Right hindlimb (tissue), 1 donor: Measurements from ENCODE around the gene TMLHE.
"Not testable (repeated sequence)": the region's sequence is repeated elsewhere in the genome, so short reads cannot be mapped to it uniquely, and the experiment has no call there.

Experiments
- DNase-seq: peaks from one replicate; pipeline ENCODE4 v3.0.0-alpha.2; 2018

Gene TMLHE, protein sequence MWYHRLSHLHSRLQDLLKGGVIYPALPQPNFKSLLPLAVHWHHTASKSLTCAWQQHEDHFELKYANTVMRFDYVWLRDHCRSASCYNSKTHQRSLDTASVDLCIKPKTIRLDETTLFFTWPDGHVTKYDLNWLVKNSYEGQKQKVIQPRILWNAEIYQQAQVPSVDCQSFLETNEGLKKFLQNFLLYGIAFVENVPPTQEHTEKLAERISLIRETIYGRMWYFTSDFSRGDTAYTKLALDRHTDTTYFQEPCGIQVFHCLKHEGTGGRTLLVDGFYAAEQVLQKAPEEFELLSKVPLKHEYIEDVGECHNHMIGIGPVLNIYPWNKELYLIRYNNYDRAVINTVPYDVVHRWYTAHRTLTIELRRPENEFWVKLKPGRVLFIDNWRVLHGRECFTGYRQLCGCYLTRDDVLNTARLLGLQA

GRCh38 chrX:155612312-155613224, at the start of gene TMLHE, which contains the start of gene SPRY3:
Gene TMLHE (minus strand): TSS chrX:155612952. CDS start chrX:155545276, 67,676 bp downstream.
Gene SPRY3 (plus strand): TSS chrX:155612586.
- DNase-seq, result peak; percentile 71

DNA sequence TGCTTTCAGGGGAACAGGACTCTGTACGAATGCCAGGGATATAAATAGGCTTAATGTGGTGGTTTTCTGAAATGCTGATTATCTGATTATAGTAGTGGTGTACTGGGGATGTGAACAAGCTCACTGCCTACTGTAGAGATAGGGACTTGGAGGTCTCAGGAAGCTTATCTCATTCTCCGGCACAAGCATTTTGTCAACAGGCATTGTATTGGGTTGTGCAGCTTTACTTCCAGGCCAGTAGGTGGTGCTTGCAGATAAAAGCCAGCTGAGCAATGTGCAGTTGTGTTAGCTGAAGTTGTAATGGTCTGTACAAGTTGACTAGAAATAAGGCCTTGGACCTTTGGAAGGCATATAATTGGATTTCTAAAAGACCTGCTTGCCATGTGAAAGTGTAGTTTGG, 49.5 kb upstream of the TMLHE start:
- no peak for DNase-seq

DNA sequence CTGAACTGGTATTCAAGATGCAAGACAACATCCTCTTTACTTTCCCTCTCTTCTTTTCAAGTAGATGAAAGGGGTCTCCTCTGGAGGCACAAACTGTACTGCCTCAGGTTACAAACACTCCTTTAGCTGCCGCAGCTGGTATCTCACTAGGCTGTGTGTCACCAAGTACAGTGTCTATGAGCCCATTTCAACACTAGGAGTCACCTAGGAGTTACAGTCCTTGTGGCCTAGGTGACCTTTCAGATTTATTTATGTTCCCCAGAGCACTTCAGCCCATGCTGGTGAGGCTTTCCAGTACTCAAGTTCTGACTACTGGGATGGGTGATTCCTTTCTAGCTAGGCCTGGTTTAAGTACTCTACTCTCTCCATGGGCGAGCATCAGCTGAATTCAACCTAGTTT, 32.4 kb upstream of the TMLHE start:
- DNase-seq, result no peak

DNA sequence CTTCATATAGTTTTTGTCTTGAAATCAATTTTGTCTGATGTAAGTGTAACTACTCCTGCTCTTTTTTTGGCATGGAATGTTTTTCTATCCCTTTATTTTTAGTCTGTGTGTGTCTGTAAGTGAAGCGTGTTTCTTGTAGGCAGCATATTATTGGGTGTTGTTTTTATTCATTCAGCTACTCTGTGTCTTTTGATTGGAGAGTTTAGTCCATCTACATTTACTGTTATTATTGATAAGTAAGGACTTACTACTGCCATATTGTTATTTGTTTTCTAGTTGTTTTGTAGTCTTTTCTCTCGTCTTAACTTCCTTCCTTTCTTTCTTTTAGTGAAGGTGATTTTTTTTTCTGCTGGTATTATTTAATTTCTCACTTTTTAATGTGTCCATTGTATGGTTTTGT, 30.5 kb upstream of the TMLHE start:
- DNase-seq, result no peak

GRCh38 chrX:155641371-155641770, 28.6 kb upstream of the TMLHE start:
- DNase-seq, result peak; percentile 13

GRCh38 chrX:155637714-155638113, 25.0 kb upstream of the TMLHE start:
- DNase-seq, result no peak

- DNase-seq, result not testable (repeated sequence)
Observed at GRCh38 chrX:155635019-155635418, 22.3 kb upstream of the TMLHE start.

DNA sequence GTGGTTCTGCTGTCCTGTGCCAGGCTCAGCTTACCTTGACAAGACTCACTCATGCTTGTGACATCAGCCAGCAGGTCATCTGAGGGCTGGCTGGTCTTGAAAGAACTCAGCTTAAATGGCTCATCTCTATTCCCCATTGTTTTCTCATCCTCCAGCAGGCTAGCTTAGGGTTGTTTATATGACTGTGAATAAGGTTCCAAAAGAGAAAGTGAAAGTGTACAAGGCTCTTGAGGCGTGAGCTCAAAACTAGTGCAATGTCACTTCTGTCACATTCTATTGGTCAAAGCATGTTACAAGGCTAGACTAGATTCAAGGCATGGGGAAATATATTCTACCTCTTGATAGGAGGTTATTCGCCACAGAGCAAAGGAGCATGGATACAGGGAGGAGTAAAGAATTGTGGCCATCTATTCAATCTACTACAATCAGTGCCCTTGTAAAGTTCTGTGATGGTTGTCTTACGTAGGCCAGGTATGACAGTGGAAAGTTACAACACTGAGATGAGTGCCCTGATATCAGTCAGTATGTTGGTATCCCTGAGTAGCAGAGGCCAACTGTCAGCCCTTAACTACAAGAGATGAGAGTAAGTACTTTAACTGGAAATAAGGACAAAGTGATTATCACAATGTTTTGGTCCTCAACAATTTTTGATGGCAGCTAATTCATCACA, 19.8 kb upstream of the TMLHE start:
- DNase-seq, result no peak

DNA sequence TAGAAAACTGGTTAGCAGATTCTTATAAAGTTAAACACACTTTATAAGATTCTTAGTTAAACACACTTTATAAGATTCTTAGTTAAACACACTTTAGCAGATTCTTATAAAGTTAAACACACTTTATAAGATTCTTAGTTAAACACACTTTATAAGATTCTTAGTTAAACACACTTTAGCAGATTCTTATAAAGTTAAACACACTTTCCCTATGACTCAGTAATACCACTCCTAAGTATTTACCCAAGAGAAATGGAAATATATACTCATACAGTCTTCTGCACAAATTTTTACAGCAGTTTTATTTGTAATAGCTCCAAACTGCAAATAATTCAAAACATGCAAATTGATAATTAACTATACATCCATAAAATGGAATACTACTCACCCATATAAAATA, 7.4 kb upstream of the TMLHE start:
- not testable (repeated sequence) for DNase-seq

DNA sequence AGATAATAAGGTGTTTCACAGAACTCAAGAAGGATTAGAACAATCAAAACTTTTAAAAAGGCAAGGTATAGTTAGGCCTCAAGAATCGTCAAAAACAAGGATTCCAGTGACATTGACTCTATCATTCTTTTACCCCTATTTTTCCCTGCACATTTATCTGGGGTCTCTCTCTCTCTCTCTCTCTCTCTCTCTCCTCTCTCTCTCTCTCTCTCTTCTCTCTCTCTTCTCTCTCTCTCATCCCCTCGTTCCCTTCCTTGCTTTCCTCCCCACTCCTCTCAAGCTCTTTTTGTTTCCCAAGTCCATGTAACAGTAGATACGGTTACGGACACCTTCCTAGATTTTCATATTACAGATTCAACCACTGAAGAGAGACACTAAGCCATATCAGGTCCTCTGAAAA, 3.2 kb upstream of the TMLHE start:
- no peak for DNase-seq

- DNase-seq, result no peak
Observed at GRCh38 chrX:155613927-155614559, 1.3 kb upstream of the TMLHE start.

GRCh38 chrX:155611302-155611701, 1.4 kb downstream of the TMLHE start:
- no peak for DNase-seq

GRCh38 chrX:155592981-155593380, 19.8 kb downstream of the TMLHE start:
- DNase-seq, result no peak

DNA sequence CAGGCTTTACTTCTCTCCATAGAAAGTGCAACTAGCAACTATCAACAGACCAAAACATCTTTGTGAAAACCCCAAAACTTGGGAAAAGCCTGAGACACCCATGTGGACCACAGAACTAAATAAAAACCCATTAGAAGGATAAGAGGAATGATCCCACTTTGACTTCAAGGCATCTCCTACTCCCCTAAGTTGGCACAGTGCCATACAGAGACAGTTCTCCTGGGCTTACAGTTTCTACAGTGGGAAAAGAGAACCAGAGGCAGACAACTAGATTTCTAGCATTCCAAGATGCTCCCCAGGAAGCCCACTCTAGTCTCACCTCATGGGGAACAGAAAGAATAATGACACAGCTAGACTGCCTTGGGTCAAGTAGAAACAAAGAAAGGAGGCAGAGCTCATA, 20.4 kb downstream of the TMLHE start:
- DNase-seq, result no peak

DNA sequence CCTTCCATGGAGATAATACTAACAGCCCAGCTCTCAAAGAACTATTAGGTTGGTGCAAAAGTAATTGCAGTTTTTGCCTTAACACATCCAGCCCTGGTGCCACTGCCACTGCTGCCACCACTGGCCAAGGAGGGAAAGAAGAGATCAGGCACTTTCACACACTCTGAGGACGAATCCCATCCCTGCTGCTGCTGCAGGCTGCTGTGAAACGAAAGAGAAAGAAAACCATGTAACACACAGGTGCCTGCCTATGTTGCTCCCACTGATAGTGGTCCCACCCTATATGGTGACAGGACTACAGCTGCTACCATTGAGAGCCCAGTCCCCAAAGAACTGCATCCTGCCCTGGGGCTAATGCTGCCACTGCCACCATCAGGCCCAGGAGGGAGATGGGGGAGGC, 35.1 kb downstream of the TMLHE start:
- DNase-seq, result no peak

- DNase-seq, result no peak
Observed at GRCh38 chrX:155563099-155563498, 49.7 kb downstream of the TMLHE start.

- DNase-seq, result no peak
Observed at GRCh38 chrX:155544881-155545280, 67.9 kb downstream of the TMLHE start.

- DNase-seq, result no peak
Observed at GRCh38 chrX:155535866-155536265, 76.9 kb downstream of the TMLHE start.

DNA sequence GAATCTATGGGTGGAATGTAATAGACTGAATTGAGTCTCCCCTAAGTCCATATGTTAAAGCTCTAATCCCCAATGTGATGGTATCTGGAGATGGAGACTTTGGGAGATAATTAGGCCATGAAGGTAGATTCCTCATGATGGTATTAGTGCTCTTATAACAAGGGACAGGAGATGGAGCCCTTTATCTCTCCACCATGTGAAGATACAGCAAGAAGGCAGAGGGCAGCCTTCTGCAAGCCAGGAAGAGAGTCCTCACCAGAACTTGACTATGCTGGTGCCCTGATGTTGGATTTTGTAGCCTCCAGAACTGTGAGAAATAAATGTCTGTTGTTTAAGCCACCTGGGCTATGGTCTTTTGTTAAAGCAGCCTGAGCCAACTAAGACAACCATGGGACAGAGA, 78.0 kb downstream of the TMLHE start:
- no peak for DNase-seq

DNA sequence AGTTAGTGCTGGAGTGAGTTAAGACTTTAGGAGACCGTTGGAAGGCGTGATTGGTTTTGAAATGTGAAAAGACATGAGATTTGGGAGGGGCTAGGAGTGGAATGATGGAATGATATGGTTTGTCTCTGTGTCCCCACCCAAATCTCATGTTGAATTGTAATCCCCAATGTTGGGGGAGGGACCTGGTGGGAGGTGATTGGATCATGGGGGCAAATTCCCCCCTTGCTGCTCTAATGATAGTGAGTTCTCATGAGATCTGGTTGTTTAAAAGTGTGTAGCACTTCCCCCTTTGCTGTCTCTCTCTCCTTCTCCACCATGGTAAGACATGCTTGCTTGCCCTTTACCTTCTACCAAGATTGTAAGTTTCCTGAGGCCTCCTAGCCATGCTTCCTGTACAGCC, 85.7 kb downstream of the TMLHE start:
- DNase-seq, result not testable (repeated sequence)

- no peak for DNase-seq
Observed at GRCh38 chrX:155514225-155514624, 98.5 kb downstream of the TMLHE start.

GRCh38 chrX:155505296-155505695, 107.5 kb downstream of the TMLHE start:
- no peak for DNase-seq

- not testable (repeated sequence) for DNase-seq
Observed at GRCh38 chrX:155495134-155495533, 117.6 kb downstream of the TMLHE start.
